Natural killer cell treated with Interleukin-12 subunit alpha and Interleukin-12 subunit beta and Interleukin-15 and Interleukin-18, amount 100 ng/mL, for 72 hours (primary cell): ENCODE measurements around the gene VPS13A. TPM values are rescaled to one million over a fixed set of nuclear protein-coding genes. Genes with fewer than 3 reads are reported as not detected.

Source experiments
- ATAC-seq, 2 donors: fragments of 150-1000 bp; cut with Tn5 transposase in 1 of 2; sonication (Bioruptor Pico), chemical (Tn5 transposase) in 1 of 2; 2 replicates each; pipeline ENCODE4 v1.10.0; 2021
- DNase-seq: peaks from one replicate; pipeline ENCODE4 v3.0.0; 2022; ENCODE audit warnings: low spot score
- H3K27ac Mint-ChIP-seq, 2 donors: 1 replicate in 1 of 2; 2 replicates in 1 of 2; pipeline ENCODE4 v1.8.0; 2022; ENCODE audit warnings: mixed read lengths in 2 of 2, mild to moderate bottlenecking in 1 of 2, moderate library complexity in 1 of 2
- H3K27me3 Mint-ChIP-seq, 2 donors: 1 replicate in 1 of 2; 2 replicates in 1 of 2; pipeline ENCODE4 v1.8.0; 2022; ENCODE audit warnings: mixed read lengths in 2 of 2
- H3K36me3 Mint-ChIP-seq: one replicate; pipeline ENCODE4 v1.8.0; 2022; ENCODE audit warnings: mixed read lengths
- H3K4me1 Mint-ChIP-seq, 2 donors: 1 replicate in 1 of 2; 2 replicates in 1 of 2; pipeline ENCODE4 v1.8.0; 2022; ENCODE audit warnings: low read depth in 2 of 2, mixed read lengths in 2 of 2, mild to moderate bottlenecking in 1 of 2
- H3K4me3 Mint-ChIP-seq: one replicate; pipeline ENCODE4 v1.8.0; 2022; ENCODE audit warnings: mixed read lengths
- H3K9me3 Mint-ChIP-seq: 2 replicates; pipeline ENCODE4 v1.8.0; 2022; ENCODE audit warnings: mixed read lengths
- total RNA-seq, 2 donors: library from RNA; stranded (reverse); gene quantifications; one replicate each; pipeline ENCODE4 v1.2.3, GENCODE V29; 2022

VPS13A gene
- total RNA-seq, 2 donors from 2014 or later, result 34.2 to 60.9 TPM

DNA sequence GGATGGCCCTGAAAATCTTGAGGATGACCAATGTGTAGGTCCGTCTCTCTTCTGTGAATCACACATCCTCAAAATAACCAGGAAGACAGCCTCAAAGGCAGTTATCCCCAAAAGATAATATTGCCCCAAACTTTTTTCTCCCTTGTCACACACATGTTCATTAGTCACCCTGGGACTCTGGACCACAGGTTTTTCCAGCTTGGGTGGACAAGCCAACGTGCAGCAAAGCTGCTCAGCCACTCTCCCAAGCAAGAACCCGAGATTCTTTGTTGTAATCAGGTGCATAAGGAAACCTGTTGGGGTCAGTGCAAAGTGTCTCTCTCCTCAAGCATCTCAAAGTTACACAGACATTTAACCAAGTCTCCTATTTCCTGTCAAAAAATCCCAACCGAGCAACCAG, 274.2 kb downstream of the VPS13A start:
- Mint-ChIP-seq H3K9me3 (no peaks in the 10 kb centered on the region), H3K4me1 (peaks cover 0 to 5% of the 10 kb centered on the region in 2 donors), H3K27ac (no peak overlapping the region), H3K27me3 (peaks cover 15 to 24% of the 10 kb centered on the region in 2 donors), H3K4me3 (no peak overlapping the region), H3K36me3 (no peaks in the 10 kb centered on the region)
- DNase-seq (no peak), ATAC-seq (no peak)

DNA sequence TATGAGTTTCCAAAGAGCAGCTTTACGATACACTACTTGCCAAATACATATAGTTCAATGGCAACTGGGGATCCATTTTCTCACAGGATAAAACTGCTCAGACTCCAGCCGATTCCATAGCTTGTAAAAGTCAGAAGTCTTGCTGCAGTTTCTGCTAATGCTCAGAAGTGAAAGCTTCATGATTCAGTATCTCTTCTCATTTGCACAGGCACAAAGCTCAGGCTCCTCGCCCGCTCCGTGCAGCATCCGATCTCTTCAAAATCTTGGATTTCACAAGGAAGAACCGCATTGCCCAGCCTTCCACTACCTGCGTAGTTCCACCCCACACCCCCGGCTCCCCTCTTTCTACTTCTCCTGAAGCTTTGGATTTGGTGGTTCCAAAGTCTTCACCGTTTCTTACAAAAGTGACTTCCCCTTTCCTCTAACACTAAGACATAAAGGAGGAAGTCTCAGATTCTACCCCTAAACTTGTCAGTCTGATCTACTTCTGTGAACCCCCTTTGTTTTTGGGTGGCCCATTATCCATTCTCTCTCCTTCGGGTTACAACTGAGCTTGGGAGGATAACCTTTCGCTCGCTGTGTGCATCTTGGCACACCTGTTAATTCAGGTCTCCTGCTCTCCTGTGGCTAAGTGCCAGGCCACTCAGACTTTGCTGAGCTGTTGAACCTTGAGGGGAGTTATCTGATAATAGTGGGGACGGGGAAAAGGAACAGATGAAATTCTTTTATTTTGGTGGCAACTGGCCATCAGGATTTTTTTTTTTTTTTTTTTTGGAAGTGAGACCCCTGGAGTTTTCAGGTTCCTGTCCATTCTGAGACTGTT, 276.7 kb downstream of the VPS13A start:
- Mint-ChIP-seq H3K9me3 (no peaks in the 10 kb centered on the region), H3K4me3 (peak overlapping the region; percentile 28), H3K27me3 (peaks cover 7 to 22% of the 10 kb centered on the region in 2 donors), H3K4me1 (peaks cover 11 to 12% of the 10 kb centered on the region in 2 donors), H3K27ac (no peak overlapping the region), H3K36me3 (no peaks in the 10 kb centered on the region)
- no peak for DNase-seq
- no peak for ATAC-seq

DNA sequence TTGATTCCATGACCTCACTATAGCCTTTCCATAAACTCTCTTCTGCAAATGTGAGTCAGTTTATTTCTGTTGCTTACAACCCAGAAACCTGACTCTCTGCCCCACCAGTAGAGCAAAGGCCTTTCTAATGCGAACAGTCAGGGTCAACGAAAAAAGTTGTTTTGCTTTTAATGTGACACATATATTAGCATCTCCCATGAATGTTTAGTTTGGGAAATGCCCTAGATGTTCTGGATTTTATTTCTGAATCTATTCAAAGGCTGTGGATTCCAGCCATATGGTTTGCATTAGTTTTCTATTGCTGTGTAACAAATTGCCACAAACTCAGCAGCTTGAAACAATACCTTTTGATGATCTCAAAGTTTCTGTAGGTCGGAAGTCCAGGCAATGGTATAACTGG, 277.3 kb downstream of the VPS13A start:
- H3K36me3 Mint-ChIP-seq, result no peaks in the 10 kb centered on the region
- no peaks in the 10 kb centered on the region for H3K9me3 Mint-ChIP-seq
- no peak overlapping the region for H3K27ac Mint-ChIP-seq
- H3K4me1 Mint-ChIP-seq, result peaks cover 11 to 12% of the 10 kb centered on the region in 2 donors
- peaks cover 9 to 24% of the 10 kb centered on the region in 2 donors for H3K27me3 Mint-ChIP-seq
- no peak for DNase-seq
- no peak overlapping the region for H3K4me3 Mint-ChIP-seq
- no peak for ATAC-seq

DNA sequence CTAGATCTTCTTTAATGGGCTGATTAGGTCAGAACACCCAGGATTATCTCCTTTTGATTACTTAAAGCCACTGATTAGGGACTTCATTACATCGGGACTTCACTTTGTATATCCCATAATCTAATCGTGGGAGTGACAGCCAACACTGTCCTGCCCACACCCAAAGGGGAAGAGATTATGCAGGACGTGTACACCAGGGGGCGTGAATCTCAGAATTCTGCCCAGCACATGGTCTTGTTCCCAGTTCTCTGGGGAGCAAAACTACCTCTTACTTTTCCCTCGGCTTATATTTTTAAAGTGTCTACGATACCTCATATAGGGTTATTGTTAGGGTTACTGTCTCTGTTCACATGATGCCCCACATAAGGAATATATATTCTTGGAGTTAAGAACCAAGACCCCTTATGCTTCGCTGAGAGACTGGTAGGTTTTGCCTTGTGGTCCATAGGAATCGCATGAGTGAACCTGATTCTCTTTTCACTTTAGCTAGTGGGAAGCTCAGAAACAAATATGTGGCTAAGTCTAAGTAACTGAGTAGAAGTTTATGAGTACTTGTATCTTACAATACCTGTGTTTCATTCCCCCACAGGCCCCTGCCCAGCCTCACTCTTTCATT, 278.1 kb downstream of the VPS13A start:
- Mint-ChIP-seq H3K9me3 (no peaks in the 10 kb centered on the region), H3K4me1 (peaks cover 11 to 12% of the 10 kb centered on the region in 2 donors), H3K27ac (no peak overlapping the region), H3K36me3 (no peaks in the 10 kb centered on the region), H3K4me3 (no peak overlapping the region), H3K27me3 (peaks cover 13 to 24% of the 10 kb centered on the region in 2 donors)
- DNase-seq (no peak), ATAC-seq (peak; percentile 54 to 58)

DNA sequence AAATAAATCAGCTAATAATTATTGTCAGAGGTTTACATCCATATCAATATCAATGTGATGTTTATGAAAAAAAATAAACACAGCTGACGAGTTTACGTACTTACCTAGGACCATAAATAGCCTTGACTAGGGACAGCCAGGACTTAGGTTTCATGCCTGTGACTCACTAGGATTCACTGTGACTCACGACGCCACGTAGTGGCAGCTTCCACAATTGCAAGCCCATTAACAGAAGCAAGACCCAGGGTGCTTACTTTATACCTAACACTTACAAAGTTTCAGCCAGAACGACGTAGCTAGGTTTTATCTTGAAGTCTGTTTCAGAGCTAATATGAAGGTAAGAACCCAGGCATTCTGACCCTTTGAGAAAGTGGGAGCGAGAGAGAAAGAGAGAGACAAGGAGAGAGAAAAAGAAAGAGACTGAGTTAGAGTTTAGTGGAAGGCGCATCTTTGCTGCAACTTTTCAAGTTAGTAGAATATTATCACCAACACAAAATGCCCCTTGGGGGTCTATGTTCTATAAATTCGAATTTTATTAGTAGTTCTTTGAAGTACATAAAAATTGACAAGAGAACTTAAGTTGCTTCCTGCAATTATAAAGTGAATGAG, 279.6 kb downstream of the VPS13A start:
- DNase-seq (peak; percentile 79), ATAC-seq (peak; percentile 78 to 83)
- no peaks in the 10 kb centered on the region for H3K36me3 Mint-ChIP-seq
- H3K4me1 Mint-ChIP-seq, result peaks cover 11 to 12% of the 10 kb centered on the region in 2 donors
- peaks cover 13 to 17% of the 10 kb centered on the region in 2 donors for H3K27me3 Mint-ChIP-seq
- no peak overlapping the region for H3K27ac Mint-ChIP-seq
- H3K9me3 Mint-ChIP-seq, result no peaks in the 10 kb centered on the region
- H3K4me3 Mint-ChIP-seq, result no peak overlapping the region

DNA sequence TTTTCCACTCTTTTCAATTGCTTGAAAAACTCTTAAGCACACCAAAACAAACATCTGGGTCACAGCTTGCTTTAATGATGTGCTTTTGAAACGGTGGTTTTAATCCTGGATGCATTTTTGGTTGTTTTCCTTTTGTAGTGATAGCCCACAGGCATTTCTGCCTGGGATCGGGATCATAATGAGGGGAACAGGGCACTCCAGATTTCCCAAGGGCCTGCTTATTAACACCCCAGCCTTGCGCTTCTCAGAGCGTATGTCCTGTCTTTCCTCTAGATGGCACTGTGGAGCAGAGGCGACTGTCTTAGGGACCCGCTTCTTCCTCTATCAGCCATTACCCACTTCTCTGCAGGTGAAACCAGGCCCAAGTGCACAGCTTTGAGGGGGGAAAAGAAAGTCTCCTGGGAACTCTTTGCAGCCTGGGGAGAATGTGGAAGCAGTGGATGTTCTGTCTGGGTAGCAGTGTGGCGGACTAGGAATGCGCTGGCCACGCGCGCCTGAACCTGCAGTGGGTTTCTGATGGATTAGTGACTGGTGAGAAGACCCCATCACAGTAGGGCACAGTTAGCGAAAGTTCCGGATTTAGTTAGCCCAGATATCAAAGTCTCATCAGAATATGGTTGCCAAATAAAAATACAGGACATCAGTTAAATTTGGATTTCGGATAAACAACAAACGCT, 280.7 kb downstream of the VPS13A start:
- Mint-ChIP-seq H3K4me1 (peaks cover 11 to 12% of the 10 kb centered on the region in 2 donors), H3K27me3 (peaks cover 6 to 13% of the 10 kb centered on the region in 2 donors), H3K27ac (no peak overlapping the region), H3K9me3 (no peaks in the 10 kb centered on the region), H3K4me3 (no peak overlapping the region), H3K36me3 (no peaks in the 10 kb centered on the region)
- DNase-seq (no peak), ATAC-seq (peak; percentile 70 to 76)

DNA sequence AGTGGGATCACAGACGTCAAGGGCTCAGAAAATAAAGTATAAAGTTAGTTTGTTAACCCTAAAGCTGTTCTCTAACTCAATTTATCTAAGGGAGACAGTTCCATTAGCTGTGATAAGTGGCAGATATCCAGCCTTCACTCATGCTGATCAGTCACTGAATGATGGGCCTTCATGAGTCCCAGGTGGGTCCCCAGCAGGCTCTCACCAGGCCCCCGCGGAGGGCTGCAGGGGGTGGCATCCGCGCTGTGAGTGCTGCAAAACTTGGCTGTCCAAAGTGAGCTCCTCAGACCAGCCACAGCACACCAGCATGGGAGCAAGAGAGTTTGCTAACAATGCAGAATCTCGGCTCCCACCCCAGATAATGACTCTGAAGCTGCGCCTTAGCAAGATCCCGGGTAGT, 283.6 kb downstream of the VPS13A start:
- no peak for DNase-seq
- ATAC-seq, result no peak
- no peak overlapping the region for H3K4me3 Mint-ChIP-seq
- peaks cover 7 to 11% of the 10 kb centered on the region in 2 donors for H3K27me3 Mint-ChIP-seq
- no peaks in the 10 kb centered on the region for H3K36me3 Mint-ChIP-seq
- peaks cover 6 to 12% of the 10 kb centered on the region in 2 donors for H3K4me1 Mint-ChIP-seq
- no peak overlapping the region for H3K27ac Mint-ChIP-seq
- no peaks in the 10 kb centered on the region for H3K9me3 Mint-ChIP-seq

DNA sequence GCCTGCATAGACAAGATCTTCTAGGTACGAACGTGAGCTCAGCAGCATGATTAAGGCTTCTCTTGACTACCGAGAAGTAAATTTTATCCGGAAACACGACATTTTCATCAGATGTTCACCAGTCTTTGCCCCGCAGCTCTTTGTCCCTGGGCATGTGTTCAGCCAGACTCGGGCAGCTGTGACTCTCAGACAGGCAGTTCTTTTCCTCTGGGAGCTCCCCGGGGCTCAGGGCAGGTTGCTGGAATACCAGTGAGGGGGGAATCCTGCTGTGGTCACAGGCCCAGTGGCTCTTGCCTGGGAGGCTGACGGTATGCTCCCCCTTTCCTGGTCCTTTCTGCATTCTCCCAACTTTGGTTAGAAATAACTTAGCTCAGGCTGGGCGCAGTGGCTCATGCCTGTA, 284.7 kb downstream of the VPS13A start:
- Mint-ChIP-seq H3K9me3 (no peaks in the 10 kb centered on the region), H3K4me1 (peaks cover 4 to 8% of the 10 kb centered on the region in 2 donors), H3K27ac (no peak overlapping the region), H3K36me3 (no peaks in the 10 kb centered on the region), H3K4me3 (no peak overlapping the region), H3K27me3 (peaks cover 14 to 15% of the 10 kb centered on the region in 2 donors)
- DNase-seq (no peak), ATAC-seq (no peak)

DNA sequence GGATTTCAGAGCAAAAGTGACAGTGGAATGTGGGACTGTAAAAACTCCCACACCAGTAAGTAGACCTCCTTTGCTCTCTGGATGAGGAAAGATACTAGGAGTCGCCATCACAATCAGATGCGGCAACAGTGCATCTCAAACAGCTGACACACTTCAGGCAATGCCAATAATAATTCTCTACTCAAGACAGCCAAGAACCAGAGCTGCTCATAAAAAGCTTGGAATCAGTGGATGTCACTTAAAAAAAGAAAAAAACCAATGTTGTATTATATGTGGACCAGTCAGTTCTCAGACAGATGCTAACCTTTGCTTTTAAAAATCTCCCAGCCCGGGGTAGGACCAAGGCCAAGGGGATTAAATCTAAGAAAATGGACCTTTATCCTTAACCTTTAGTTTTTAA, 285.8 kb downstream of the VPS13A start:
- H3K4me3 Mint-ChIP-seq, result no peak overlapping the region
- no peak overlapping the region for H3K27ac Mint-ChIP-seq
- H3K36me3 Mint-ChIP-seq, result no peaks in the 10 kb centered on the region
- peaks cover 10 to 14% of the 10 kb centered on the region in 2 donors for H3K27me3 Mint-ChIP-seq
- DNase-seq (no peak), ATAC-seq (no peak)
- peaks cover under 1 to 1% of the 10 kb centered on the region in 2 donors for H3K4me1 Mint-ChIP-seq
- no peaks in the 10 kb centered on the region for H3K9me3 Mint-ChIP-seq

DNA sequence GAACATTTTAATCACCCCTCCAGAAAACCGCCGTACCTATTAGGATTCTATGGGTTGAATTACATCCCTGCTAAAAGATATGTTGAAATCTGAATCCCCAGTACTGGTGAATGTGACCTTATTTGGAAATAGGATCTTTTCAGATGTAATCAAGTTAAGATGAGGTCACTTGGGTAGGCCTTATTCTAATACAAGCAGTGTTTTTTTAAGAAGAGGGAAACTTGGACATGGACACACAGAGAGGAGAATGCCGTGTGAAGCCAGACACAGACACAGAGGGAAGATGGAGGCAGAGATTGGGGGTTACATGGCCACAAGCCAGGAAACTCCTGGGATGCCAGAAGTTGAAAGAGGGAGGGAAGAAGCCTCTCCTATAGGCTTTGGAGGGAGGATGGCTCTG, 287.3 kb downstream of the VPS13A start:
- Mint-ChIP-seq H3K4me3 (no peak overlapping the region), H3K27ac (no peak overlapping the region), H3K9me3 (no peaks in the 10 kb centered on the region), H3K36me3 (no peaks in the 10 kb centered on the region), H3K4me1 (no peaks in the 10 kb centered on the region), H3K27me3 (peaks cover 12 to 14% of the 10 kb centered on the region in 2 donors)
- DNase-seq (no peak), ATAC-seq (no peak)

DNA sequence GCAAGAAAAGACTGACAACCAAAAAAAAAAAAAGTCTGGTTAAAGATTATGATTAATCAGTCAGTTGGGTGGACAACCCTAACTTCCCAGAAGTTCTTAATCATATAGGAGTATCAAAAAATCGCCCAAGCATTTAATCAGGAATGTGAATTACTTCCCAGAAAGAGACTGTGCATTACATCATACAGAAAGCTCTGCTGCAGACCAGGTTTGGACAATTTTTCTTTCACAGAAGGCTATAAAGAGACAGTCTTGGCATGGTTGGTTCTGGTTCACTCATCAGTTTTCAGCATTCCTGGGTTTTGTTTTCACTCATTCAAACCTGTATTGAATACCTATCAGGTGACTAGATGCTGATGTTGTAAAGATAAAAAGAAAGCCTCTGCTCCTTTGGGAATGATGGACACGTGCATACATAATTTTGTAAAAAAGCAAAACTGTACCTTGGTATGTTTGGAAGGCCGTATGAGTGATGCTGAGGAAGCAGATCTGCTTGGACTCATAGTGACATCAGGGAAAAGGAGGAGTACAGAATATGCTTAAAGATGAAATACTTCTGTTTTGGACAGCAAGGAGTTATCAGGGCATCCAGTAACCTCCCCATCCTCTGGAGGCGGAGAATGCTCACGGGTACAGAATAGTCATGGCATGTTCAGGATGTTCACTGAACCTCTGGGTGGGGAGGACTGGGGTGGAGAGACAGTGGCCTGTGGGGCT, 292.3 kb downstream of the VPS13A start:
- no peak overlapping the region for H3K27ac Mint-ChIP-seq
- DNase-seq (no peak), ATAC-seq (no peak)
- H3K4me3 Mint-ChIP-seq, result no peak overlapping the region
- no peaks in the 10 kb centered on the region for H3K4me1 Mint-ChIP-seq
- peaks cover 7 to 12% of the 10 kb centered on the region in 2 donors for H3K27me3 Mint-ChIP-seq
- H3K9me3 Mint-ChIP-seq, result no peaks in the 10 kb centered on the region
- H3K36me3 Mint-ChIP-seq, result peaks cover 5% of the 10 kb centered on the region
